ENCODE results near the gene PALS1.

PALS1 gene

GRCh38 chr14:67241411-67242167 lies at the start of gene PALS1:
PALS1 (plus strand) TSS chr14:67241435; CDS start chr14:67279171, 37,736 bp downstream.
- peak in 1 of 2 donors; percentile 6 for DNase-seq

DNA sequence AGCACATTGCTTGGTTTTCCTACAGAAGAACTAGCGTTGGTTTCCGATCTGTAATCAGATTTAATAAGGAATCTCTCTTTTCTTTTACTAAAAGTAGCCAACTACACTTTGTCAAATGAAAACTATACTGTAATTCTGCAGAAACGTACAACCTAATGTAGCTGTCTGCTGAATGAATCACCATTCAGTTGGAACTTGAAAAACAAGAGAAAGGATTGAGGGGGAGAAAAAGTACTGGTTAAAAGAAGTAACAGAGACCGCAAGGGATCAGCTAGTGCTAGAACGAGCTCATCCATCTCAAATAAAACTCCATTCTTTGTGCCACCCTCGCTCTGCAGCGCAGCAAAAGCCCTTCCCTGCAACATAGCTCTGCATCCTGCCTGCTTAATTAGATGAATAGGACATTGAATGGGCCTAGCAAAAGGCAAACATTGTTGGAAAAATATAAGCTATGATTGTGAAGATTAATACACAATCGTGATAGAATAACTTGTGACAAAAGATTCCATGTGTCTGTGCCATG lies 49.4 kb upstream of the PALS1 start:
- DNase-seq: no peak

- no peak for DNase-seq
These were observed 48.9 kb upstream of the PALS1 start for GRCh38 chr14:67192366-67192765.

DNA sequence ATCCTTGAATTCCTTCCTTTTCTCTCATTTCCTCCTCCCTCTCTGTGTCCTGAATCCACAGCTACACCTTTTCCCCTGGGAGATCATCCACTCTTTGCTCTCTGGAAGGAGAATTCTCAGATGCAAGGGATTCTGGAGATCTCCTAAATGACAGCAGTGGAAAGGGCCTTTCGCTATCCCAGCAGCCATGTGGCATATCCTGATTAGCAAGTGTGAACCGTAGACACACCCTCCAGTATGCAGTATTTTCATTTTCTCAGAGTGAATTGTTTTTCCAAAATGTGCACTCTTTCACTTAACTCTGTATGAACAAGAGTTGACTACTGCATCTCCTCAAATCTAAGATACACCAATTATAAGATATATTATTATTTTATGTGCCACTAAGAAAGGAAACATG lies 46.0 kb upstream of the PALS1 start:
- DNase-seq: no peak

DNA sequence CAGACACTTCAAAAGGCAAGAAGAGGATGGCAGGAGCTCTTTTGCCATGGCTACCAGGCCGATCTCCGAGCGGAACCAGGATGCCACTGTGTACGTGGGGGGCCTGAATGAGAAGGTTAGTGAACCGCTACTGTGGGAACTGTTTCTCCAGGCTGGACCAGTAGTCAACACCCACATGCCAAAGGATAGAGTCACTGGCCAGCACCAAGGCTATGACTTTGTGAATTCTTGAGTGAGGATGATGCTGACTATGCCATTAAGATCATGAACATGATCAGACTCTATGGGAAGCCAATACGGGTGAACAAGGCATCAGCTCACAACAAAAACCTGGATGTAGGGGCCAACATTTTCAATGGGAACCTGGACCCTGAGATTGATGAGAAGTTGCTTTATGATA lies 42.2 kb upstream of the PALS1 start:
- DNase-seq: no peak

DNA sequence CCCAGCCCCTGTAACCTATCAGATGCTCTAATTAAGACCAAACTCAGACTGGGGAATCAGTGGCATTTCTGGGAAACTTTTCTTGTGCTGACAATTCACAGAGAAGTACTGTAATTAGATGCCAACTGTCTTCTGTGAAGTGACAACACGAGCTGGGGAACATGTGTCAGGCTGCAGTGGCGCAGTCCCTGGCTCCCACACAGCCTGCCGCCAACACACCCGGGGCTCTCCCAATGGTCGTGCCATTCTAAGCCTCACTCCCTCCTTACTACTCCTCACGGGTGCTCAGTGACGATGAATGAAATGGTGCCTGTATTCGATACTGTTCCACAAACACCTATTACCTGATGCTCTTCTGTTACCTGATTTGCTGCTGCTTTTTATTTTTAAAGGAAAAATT lies 33.4 kb upstream of the PALS1 start:
- DNase-seq: no peak

DNA sequence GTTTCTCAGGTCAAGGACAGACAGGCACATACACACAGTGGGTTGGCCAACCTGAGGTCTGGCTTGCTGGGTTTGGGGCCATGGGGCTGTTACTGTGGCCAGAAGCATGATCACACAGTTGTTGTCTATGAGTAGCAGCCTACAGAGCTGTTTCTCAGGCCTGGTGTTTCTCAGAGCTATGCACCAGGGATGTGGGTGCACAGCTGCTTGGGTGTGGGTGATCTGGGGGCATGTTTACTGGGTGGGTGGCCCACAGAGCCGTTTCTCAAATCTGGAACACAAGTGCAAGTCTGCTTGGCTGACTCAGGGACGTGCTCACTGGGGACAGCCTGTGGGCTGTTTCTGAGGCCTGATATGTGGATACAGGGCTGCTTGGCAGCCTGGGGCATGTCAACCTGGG lies 23.1 kb upstream of the PALS1 start:
- no peak for DNase-seq

DNA sequence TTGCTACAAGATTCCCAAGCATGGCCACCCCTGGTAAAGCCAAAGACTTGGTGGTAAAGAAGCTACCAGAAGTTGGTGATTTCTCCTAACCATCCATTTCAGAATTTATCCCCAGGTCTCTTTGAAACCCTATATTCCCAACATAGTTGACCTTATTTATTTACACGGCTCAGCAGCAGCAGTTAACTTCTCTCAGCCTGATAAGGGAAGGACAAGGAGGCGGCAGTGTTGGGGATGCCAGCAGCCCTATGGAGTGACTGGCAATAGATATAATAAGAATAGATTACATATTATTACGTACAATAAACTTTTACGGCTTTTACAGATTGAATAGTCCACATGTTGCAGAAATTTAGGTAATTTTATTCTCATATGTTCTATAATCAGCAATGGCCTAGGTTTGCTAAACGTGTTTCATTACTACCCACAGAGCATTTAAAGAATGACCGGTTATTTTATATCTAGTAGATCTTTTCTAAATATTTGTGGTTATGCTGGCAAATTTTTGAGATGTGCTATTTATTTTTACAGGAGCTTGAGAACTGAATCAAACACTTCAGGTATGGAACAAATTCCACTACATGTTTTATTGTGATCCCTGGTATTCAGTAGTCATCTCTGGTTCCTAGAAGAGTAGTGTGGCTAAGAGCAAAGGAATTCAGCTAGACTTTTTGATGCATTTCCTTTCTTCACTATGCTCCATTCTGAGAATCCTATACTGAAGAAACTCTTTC lies 19.8 kb upstream of the PALS1 start:
- no peak for DNase-seq

- no peak for DNase-seq
These were observed 19.3 kb upstream of the PALS1 start for GRCh38 chr14:67221982-67222328.

- no peak for DNase-seq
These were observed 15.7 kb upstream of the PALS1 start for GRCh38 chr14:67225523-67225922.

DNA sequence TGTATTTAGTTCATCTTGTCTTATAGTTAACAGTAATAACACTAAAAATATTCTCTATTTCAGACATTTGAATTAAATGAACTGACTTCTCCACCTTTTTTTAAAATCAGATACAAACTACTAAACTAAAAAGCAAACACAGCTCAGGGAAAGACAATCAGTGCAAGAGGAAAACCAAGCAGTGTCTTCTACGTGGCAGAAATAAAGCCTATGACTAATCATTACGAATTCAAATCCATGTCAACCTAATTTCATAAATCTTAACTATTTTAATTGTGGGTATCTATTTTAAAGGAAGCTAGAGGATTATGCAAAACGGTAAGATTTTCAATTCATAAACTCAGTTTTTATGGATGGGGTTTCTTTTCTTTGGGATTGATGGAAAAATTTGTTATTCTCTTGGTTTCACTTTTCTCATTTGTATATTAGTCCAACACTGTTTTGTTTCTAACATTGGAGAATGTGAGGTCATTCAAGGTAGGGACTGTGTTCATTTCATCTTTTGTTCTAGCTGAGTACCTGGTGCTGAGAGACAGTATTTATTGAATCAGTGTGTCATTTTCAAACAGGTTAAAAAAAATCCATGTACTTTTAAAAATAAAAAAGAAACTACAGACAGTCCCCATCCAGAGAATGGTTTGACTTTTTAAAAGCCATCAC lies 12.8 kb upstream of the PALS1 start:
- no peak for DNase-seq

DNA sequence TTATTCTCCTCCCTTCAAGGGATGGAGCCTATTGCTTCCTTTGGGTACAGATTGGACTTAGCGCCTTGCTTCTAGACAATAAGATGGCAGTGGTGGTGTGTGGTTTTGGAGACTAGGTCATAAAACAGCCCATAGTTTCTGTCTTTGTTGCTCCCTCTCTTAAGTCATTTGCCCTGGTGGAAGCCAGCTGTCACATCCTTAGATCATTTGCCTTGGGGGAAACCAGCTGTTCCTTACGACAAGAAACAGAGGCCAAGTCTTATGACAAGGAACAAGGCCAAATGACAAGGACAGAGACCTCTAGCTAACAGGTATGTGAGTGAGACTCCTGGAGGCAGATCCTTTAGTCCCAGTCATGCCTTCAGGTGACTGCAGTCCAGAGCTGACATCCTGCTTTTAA lies 9.2 kb upstream of the PALS1 start:
- DNase-seq: no peak

DNA sequence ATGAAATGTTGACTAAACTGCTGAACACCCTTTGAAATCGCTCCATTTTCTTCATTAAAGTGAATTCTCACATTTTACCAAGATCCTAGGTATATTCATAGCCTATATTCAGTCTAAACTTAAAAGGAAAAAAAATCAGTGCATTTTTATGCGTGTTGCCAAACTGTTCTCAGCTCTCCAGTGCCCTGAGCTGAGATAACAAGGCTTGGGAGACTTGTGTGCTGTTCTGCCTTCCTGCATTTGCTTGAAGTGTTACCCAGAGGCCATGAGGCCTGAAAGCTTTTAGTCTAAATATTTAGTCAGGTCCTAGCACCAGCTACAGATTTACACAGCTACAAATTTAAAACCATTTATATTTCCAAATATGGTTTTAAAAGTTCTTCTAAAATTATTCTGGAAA lies 8.6 kb upstream of the PALS1 start:
- no peak for DNase-seq

- DNase-seq: no peak
These were observed 3.6 kb upstream of the PALS1 start for GRCh38 chr14:67237591-67237990.

- no peak for DNase-seq
These were observed 1.7 kb upstream of the PALS1 start for GRCh38 chr14:67239582-67239981.

DNA sequence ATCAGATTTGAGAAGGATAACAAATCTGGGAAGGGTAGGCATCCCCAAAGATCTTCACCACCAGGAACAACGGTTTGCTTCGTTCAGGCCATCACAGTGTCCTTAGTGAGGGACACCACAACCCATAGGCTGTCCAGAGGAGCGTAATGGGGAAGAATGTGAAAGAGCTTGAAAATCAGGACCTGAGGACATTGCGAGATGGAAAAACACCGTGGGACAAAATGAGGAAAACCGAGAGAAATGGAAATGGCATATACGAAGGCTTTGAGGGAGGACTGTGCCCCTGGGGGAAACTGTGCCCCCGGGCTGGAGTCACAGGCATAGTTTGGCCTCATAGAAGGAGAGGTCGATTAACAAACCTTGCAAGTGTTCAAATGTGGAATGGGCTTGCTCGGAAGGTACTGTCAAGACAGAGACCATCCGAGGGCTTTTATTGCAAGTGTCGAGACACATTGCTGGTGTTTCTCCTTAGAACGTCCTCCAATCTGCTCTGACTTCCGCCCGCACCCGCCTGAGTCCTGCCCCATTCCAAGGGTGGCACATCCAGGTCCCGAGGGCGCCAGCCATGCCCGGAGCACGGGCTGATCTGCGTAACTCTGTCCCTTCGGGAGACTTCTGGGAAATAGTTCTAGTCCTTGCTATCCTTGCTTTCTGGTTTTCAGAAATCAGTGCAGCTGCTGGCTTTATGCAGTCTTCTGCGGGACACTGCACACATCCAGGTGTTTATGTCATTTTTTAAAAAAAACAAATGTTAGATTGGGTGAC lies 885 bp upstream of the PALS1 start:
- peak in 1 of 2 donors; percentile 33 for DNase-seq

DNA sequence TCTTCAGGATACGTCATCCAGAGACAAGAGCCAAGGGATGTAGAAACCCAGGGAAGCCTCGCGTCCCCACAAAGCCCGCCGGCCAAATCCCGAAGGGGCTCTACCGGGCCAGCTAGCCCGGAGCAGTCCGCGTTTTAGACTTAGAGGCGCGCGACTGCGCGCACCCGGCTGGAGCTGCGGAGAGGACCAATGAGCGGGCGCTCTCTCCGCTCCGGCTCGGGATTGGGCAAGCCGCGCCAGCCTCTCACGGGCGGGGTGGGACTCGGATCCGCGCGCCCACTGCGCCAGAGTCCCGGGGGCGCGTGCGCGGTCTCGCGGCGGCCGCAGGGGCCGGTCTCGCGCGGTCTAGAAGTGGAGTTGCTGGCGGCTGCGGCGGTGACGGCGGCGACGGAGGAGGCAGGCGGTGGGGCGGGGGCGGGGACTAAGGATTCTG lies 241 bp upstream of the PALS1 start:
- DNase-seq: peak; percentile 90 to 94

DNA sequence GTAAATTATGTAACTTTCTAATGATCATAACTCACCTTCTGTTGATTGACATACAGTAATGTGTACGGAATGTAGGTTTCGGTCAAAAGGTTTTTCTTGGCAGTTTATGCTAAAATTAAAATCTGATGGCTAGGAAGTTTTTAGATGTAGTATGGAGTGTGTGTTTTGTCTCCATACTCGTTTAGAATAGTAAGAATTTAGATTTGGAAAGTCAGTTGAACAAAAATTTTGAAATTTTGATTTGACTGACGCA lies 859 bp downstream of the PALS1 start:
- DNase-seq: no peak

GRCh38 chr14:67245104-67245503 lies 3.9 kb downstream of the PALS1 start:
- DNase-seq: no peak

- no peak for DNase-seq
These were observed 10.5 kb downstream of the PALS1 start for GRCh38 chr14:67251573-67252226.

DNA sequence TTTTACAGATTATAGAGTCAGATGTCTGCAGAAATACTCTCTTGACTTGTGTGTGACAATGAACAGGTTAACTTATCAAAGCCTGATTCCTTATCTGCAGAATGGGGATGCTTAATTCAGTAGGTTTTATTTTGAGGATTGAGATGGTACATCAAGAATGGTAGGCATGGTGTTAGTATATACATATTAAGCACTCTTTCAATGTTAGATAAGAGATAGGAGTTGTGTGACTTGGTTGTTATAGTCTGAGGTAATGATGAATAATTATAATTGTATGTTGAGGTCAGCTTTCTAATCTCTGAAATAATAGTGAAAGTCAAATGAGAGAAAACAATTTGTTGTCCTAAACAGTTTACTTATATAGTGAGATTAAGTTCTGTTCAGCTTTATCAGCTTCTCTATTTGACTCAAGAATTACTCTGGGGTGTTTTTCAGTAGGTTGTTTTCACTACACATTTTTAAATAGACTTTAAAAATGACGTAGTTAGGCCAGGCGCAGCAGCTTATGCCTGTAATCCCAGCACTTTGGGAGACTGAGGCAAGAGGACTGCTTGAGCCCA lies 11.9 kb downstream of the PALS1 start:
- DNase-seq: no peak

DNA sequence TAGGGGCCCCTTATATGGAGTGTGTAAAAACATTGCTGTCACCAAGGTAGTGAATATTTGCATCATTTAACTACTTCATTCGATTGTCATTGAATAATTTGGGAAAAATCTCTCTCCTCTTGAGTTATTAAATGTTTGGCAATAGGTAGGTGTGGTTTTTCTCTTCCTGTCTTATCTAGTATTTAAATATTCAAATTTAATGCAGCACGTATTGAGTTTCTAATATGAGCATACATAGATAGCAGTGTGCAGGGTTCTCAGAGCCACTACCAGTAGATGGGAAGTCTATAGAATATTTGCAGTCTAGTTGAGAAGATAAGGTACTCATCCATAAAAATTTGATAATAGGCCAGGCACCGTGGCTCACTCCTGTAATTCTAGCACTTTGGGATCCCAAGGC lies 16.7 kb downstream of the PALS1 start:
- DNase-seq: no peak
